HG03139 (cell line): ENCODE data around the gene MIEF1.
"Not testable (repeated sequence)": the region's sequence is repeated elsewhere in the genome, so short reads cannot be mapped to it uniquely, and the experiment has no call there.

Source experiments
- ATAC-seq: cut with Tn5 transposase; IDR thresholded peaks from one replicate; pipeline ENCODE4 v1.9.1; 2021; ENCODE audit not compliant: unreplicated experiment

MIEF1 gene

GRCh38 chr22:39511226-39511625 lies 9.1 kb downstream of the MIEF1 start:
- ATAC-seq, result no peak

GRCh38 chr22:39512026-39512425 lies 9.9 kb downstream of the MIEF1 start:
- ATAC-seq, result no peak

GRCh38 chr22:39513791-39514190 lies 11.7 kb downstream of the MIEF1 start:
- no peak for ATAC-seq

- no peak for ATAC-seq
These were observed 12.4 kb downstream of the MIEF1 start for GRCh38 chr22:39514373-39514973.

- ATAC-seq, result no peak
These were observed 13.4 kb downstream of the MIEF1 start for GRCh38 chr22:39515266-39516050.

- ATAC-seq, result no peak
These were observed 15.4 kb downstream of the MIEF1 start for GRCh38 chr22:39517470-39517869.

GRCh38 chr22:39518144-39518786 lies 16.2 kb downstream of the MIEF1 start:
- ATAC-seq, result no peak

- peak; percentile 2 for ATAC-seq
These were observed 17.0 kb downstream of the MIEF1 start for GRCh38 chr22:39518996-39519680.

- ATAC-seq, result peak; percentile 72
These were observed 17.7 kb downstream of the MIEF1 start for GRCh38 chr22:39519681-39520225.

- ATAC-seq, result peak; percentile 48
These were observed 18.4 kb downstream of the MIEF1 start, which contains the start of gene ATF4 for GRCh38 chr22:39520226-39521105. TSS of gene ATF4 (plus strand) at chr22:39520562. CDS start at chr22:39521446, 884 bp downstream.

- ATAC-seq, result not testable (repeated sequence)
These were observed 19.2 kb downstream of the MIEF1 start for GRCh38 chr22:39521106-39521885.

GRCh38 chr22:39522091-39522490 lies 20.0 kb downstream of the MIEF1 start:
- not testable (repeated sequence) for ATAC-seq

- ATAC-seq, result no peak
These were observed 20.6 kb downstream of the MIEF1 start for GRCh38 chr22:39522567-39523300.

- ATAC-seq, result no peak
These were observed 22.1 kb downstream of the MIEF1 start for GRCh38 chr22:39524089-39524752.

GRCh38 chr22:39524753-39525657 lies 22.9 kb downstream of the MIEF1 start:
- no peak for ATAC-seq

GRCh38 chr22:39525658-39525975 lies 23.5 kb downstream of the MIEF1 start:
- ATAC-seq, result no peak

GRCh38 chr22:39526736-39527171 lies 24.7 kb downstream of the MIEF1 start:
- no peak for ATAC-seq
